Measurements from ENCODE around the gene CASQ1.

CASQ1 gene

DNA sequence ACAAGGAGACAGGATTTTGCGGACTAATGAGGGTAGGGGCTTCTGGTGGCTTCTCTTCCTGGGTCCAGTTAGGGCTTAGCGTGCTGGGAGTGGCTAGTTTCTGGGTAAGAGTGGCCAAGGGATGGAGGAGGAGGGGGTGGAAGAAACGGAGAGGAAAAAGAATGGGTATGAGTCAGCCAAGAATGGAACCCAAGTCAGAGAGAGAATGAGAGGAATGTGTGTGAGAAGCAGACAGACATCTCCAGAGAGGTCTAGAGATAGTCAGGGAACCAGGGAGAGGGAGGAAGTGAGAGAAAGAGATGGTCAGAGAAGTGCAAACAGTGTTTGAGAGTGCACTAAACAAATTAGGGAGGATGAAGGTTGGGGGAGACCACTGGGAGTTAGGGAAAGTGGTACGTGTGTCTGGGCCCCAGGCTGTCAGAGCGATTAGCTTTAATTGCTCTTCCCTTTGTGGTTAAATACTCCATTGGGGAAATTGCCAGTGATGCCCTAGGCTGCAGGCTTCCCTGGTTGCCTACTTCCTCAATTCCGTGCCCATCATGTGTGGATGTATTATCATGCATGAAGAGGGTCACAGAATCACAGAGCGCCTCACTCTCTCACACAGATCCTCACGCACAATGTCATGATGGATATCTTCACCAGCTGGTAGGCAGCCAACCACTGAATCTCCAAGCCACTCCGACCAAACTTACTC is 16.2 kb downstream of the CASQ1 start:
- DNase-seq = peak in 1 of 2 experiments; percentile 3

DNA sequence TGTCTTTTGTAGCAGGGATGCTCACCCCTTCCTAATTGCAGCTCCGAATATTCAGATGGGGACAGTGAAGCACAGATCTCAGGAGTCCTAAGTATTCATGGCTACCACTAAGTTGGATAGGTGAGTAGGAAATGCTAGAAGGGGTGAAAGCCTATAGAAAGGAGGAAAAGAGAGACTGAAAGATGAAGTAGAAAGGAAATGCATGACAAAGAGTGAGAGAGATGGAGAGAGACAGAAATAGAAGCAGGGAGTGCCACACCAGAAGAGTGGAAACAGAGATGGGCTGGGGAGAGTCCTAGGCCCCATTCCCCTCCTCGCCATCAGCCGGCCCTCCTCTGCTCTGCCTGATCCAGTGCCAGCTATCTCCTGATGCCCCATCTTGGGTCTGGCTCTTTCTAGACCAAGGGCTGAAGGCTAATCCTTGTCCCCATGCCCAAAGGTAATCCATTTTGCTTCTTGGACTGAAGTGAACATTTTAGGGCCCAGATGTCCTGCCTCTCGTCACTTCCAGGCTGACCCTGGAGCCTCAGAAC is 16.8 kb downstream of the CASQ1 start:
- no peak for DNase-seq

DNA sequence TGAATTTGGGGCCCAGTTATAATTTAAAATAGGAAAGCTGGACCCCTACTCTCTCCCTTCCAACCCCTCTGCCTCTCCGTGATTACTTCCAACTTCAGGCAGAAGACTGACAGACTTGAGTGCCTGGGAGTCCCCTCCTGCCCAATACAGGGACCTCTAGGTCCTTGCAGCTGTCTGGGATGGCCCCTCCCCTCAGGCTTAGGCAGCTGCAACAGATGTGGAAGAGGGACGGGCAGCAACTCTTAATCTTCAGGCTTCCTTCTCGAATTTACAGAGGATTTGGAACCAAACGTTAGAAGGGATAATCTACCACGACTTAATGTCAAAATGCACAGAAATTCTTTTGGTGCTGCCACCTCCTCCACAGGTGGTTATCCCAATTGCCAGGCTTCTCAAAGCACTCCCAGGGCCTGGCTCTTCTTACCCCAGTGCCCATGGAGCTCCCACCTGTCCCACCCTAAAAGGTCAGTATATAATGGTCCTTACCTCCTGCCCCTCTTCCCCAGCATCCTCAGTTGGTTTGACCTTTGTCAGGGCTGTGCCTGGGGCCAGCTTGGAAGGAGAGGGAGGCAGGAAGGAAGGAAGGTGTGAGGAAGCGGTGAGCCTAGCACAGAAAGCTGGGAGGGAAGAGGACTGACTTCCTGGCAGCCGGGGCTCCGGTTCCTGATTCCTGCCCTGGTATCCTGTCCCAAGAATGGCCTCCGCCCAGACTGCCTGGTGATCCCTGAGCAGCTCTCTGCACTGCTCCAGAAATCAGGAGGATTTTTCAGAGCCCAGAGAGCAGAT is 17.6 kb downstream of the CASQ1 start:
- no peak for DNase-seq

DNA sequence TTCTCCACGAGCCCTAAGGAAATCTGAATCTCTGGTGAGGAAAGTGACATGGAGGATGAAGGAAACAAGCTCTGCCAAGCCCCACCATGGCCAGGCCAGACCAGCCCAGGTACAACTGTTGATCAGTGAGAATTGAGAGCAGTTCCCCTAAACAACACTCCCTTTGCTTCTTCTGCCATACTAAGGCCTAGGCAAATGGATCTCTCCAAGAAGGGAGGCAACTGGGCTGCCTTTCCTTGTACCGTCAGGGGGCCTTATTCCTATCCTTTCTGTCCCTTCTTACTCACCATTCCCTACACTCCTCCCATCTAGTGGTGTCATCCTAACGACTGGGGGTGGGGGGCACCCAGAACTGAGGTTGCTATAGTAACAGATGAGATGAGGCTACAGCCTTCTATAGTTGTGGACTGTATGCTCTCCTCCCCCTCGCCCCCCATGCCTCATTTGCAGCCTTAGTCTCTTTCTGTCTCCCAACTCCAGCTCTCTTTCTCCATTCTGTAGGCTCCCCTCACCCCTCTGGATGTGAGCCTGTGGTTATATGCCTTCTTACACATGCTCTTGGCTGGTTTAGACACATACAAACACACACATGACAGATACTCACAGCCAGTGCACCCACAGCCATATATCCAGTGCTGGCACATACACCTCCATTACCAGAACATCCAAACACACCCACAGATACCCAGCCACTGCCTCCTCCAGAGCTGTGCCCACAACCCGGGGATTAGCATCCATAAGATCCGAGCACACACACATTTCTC is 18.4 kb downstream of the CASQ1 start:
- no peak for DNase-seq

DNA sequence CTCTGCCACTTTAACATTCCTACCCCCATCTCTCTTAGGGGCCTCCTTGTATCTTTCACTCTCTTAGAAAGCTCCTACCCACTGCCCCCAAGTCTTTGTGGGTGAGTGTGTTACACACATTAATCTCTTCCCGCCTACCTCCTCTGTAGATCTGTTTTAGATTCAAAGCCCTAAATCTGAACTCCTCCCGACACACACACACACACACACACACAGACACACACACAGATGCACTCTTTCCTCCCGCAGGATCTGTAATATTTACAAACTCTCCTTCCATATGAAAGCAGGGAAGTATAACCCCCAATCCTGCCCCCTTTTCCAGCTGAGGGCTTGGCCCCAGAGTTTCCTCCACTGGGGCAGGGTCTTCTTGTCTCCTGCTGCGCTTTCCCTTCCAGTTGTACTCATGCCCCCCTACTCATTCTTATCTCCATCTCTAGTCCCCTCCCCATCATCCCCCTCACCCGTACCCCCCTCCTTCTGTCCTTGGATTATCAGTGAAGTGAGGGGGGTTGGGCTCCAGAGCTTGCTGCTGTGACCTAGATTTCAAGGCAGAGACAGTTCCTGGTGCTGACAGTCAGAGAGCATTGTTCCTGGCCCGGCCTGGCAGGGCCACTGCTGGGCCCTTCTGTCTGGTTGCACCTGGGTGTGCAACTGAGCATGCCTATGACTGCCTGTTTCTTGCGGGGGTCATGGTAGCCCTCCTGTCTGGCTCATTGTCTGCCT is 19.1 kb downstream of the CASQ1 start:
- DNase-seq = no peak

DNA sequence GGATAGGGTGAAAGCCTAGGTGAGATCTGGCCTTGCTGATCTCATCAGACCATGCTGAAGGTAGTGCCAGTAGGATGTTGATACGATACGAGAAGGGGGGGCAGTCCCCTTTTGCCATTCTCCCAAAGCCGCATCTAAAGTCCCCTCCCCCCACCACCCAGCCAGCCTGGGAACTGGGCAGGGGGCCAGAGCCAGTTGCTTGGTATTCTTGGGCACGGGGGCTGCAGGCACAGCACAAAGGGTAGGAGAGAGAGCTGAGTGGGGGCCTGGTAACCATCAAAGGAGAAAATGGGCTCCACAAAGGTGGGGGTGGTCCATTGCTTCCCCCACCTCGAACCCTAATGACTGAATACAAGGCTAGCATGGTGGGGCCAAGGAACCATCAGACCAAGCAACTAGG is 20.2 kb downstream of the CASQ1 start:
- DNase-seq = no peak

DNA sequence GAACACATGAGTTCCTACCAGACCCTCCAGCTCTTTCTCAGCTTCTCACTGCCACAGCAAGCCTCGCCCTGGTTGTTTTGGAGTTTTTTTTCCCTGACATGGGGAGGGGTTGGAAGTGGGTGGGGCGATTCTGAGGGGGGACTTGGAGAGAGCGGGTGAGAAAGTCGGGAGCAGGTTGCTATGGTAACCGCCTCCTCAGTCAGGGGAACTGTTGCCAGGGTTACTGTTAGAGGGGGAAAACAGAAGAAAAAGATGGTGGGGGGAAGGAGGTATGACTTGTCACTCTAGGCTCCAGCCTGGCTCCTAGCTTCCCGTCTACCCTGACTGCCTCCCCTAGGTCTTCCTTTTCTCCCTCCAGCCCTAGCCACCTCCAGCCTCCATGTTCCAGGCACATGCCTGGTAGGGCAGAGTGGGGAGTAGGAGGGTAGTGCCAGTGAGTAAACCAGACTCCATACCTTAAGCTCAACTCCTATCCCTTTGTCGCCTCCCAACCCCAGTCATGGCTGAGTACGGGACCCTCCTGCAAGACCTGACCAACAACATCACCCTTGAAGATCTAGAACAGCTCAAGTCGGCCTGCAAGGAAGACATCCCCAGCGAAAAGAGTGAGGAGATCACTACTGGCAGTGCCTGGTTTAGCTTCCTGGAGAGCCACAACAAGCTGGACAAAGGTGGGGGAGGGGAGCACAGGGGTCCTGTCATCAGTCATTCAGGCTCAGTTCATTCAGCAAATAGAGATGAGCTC is 20.8 kb downstream of the CASQ1 start:
- no peak for DNase-seq

DNA sequence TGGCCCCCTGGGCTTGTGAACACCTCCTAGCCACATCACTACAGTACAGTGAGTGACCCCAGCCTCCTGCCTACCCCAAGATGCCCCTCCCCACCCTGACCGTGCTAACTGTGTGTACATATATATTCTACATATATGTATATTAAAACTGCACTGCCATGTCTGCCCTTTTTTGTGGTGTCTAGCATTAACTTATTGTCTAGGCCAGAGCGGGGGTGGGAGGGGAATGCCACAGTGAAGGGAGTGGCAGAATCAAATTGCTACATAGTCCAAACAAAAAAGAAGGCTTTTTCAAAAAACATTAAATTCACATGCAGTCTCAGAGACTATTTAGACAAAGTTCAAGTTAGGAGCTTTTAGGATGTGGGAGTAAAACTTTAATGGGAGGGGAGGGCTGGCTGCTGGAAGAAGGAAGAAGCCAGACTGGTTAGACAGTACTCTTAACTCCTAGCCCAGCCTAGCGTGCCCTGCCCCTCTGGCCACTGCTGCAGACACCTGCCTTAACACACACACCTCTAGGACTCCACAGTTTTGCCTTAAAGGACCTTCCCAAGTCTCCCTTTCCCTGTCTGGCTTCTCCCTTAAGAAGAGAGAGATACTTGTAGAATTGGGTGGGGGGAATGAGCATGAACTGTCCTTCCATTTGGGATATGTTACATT is 24.2 kb downstream of the CASQ1 start:
- DNase-seq = no peak

DNA sequence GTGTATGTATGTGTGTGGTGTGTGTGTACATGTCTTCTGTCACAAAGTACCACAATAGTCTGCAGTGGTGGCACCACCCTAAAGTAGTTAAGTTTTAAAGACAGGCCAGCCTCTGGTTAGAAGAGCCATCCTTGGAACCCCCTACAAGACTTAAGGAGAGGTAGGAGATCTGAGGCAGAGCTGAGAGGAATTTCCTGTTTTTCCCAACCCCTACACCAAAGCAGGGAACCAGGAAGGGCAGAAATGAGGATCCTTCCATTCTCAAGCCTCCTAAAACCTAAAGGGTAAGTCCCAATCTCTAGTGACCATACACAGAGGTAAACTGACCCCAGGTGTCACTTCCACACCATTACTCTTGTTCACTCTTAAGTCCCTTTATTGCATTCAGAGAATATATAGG is 25.9 kb downstream of the CASQ1 start:
- no peak for DNase-seq

DNA sequence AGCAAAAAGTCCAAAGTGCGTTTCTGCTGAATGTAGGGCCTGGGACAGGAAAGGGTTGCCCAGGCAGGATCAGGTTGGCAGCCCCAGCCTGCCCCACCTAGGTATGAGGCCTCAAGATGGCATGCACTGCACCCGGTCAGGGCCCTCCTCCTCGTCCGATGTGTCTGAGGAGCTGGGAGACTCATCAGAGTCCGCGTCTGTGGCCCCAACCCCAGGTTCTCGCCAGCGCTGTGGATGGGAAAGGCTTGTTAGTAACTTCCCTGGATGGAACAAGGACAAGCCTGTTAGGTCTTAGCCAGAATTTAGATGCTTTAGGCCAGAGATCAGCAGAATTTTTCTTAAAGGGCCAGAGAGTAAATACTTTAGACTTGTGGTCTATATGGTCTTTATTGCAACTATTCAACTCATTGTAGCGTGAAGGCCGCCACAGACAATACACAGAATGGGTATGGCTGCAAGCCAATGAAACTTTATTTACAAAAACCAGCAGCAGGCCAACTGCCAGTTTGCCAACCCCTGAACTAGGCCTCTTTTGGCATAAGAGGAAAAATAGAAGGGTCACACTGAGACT is 27.2 kb downstream of the CASQ1 start:
- no peak for DNase-seq

DNA sequence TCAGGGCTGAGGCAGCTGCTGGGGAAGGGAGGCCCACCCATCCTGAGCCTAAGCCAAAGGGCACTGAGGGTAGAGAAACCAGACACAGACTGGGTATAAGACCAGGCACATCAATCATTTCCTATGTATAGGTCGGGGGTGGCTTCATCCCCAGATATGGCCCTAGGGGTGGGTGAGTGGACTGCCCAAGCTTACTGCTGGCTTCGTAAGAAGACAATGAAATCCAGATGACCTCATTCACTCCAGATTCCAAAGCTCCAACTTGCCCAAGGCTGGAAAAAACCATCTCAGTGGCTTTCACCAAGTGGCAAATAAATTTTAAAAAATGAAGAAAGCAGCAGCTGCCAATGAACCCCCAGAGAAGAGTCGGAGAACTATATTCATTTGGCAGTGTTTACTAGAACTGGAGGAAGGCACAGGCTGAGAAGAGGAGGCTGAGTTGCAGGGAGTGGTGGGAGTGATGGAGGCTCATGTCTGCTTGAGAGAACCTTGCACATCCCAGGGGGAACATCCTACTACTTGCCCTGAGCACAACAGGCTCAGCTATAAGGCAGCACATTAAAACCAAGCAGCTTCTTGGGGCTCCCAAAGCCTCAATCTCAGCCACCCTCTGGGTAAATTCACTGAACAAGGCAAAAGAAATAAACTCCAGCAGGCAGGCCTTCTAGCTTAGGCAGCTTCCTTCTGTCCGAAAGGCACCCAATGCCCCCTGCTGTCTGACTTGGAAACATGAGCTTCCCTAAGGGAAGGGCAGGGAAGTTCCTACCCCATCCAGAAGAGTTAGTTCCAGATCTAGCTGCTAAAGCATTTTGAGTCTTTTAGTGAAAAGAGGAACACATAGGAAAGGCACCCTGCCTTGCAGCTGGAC is 28.9 kb downstream of the CASQ1 start:
- no peak for DNase-seq

DNA sequence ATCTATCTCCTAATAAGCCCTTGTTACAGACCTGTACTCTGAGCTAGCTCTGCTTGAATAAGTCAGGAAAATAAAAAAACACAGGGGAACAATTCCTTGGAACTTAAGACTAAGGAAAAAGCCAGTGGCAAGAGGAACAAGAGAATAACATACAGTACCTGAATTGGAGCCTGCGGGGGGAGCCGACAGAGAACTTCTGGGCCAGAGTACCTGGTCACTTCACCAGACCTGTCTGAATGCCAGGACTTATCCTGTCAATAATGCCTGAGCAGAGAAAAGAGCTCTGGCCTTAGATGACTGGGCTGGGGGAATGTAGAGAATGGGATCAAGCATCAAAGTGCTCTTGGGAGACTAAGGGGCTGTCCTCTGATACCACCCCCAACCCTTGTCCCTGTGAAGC is 29.9 kb downstream of the CASQ1 start:
- DNase-seq = no peak

DNA sequence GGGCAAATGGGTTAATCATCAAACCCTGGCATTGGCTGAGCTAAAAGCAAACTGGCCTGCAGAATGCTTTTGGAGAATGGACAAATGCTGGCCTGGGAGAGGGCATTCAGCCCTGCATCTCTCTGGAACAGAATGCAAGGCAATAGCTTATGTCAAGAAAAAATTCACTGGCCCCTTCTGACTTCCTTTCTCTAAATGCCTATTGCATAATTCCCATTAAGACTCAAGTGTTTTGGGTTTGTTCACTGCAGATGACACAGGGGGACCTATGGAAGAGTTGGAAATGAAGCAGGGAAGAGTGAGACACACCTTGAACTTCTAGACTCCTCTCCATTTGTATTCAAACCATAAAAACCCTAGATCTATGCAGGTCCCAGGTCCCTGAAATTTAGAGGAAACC is 30.7 kb downstream of the CASQ1 start:
- no peak for DNase-seq

DNA sequence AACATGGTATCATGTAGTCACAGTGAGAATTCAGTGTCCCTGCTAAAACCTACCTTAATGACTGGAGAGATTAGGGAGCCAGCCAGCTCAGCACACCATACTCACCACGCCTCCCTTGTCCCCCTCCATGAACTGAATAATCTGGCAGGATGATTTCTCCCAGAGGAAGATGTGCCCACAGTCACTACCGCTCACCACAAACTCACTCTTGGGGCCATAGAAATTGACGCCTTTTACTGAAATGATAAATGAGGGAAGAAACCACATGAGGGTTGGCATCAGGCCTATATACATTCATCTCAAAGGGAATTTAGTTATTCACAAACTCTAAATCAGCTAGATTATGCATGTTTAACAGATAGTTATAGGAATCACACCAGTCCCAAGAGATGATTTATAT is 32.2 kb downstream of the CASQ1 start:
- DNase-seq = no peak

DNA sequence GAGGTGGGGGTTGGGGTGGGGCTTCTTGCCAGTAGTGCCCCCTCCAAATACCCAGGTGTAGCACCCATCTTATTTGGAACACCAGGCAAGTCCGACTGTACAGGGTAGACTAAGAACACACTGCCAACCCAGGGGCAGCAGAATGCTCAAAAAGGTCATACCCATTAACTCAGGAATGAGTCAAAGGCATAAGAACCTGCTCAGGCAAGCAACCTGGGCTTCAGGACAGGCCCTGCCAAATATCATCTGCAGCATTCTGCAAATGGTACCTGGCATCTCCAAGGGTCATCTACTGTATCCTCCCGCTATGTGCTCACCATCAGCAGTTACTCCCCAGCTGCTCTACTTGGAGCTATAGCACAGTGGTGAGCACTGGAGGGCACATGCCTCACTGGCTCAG is 34.2 kb downstream of the CASQ1 start:
- DNase-seq = no peak

DNA sequence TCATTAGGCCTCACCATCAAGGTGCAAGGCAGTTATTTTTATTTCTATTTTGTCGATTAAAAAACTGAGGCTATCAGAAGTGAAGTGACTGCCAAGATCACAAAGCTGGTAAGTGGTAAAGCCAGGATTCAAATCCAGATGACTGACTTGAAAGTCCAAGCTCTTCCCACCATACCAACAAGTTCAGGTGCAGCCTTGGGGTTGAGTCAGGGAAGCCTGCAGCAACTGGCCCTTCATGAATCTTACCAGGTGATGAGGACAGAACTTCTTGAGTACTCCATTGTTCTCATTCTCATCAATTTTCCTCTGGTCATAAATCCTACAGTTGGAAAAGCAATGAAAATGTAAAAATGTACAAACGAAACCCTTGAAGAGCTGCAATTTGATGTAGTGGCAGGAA is 35.0 kb downstream of the CASQ1 start:
- DNase-seq = no peak

DNA sequence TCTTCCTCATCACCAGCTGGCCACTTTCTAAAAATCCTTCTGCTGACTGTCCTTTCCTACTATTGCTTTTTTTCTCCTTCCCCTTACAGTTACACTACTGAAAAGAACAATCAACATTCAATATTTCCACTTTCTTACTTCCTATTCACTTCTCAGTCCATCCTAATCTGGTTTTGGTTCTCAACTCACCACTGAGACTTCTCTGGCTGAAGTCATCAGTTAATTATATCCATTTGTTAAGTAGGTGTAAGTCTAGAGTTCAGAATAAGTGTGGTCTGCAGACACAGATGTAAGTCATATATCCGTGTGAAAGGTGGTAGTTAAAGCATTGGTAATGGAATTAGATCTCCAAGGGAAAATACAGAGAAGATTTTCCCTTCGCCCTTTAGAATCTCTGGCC is 36.2 kb downstream of the CASQ1 start:
- no peak for DNase-seq

DNA sequence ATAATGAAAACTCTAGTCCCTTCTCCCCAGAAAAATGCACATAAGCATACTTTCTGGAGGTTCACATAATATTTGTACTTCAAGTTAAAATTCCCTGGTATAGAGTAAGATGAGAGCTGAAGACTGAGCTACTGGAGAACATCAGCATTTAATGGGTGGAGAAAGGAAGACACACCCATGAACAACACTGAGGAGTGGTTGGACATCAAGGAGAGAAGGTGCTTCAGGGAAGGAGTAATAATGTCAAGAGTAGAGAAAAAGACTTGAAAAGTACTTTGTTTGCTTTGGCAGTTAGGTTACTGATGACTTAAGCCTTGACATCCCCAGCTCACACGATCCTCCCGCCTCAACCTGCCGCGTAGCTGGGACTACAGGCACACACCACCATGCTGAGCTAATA is 36.7 kb downstream of the CASQ1 start:
- no peak for DNase-seq

DNA sequence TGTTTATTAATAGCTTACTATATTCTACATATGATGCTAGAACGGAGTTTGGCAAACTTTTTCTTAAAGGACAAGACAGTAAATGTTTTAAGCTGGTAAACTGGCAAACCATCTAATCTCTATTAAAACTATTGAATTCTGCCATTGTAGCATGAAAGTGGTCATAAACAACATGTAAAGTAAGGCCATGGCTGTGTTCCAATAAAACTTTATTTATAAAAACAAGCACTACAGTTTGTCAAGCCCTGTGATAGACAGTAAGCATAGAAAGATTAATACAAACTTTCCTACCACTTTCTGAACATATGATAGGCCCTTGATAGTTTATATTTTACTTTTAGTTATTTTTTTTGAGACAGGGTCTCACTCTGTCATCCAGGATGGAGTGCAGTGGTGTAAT is 37.2 kb downstream of the CASQ1 start:
- DNase-seq = no peak

DNA sequence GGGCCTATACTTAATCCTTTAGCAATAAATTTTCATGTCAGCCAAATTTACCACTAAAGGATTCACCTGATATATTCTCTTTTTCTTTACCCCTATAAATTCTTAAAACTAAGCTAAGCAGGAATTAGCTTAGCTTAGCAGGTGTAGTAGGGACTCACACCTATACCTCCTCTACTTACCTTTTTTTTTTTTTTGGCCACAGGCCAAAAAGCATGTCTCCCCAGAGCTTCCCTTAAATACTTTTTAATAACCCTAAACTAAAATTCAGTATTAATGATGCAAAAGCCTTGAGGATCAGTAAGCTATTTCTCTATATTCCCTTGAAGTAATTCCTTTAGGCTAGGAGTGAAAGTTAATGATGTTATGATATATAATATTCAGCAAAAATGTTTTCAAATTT is 38.1 kb downstream of the CASQ1 start:
- DNase-seq = no peak

Data from AML-193 (cell line).